GM12878 (cell line): ENCODE results near the gene IFITM5. TPM values are rescaled to one million over a fixed set of nuclear protein-coding genes. Genes with fewer than 3 reads are reported as not detected.

Source experiments
- BACH1 ChIP-seq: fragments of 450-650 bp; IDR thresholded peaks from 2 replicates; pipeline ENCODE4 v1.6.1; 2017; ENCODE audit warnings: mild to moderate bottlenecking, borderline replicate concordance
- BCL11A ChIP-seq: IDR thresholded peaks from 2 replicates; pipeline ENCODE4 v1.6.1; 2011; ENCODE audit warnings: low read depth, low read length
- CBFB ChIP-seq: IDR thresholded peaks from 2 replicates; pipeline ENCODE4 v1.6.1; 2016; ENCODE audit warnings: antibody characterized with exemption, low read depth
- CREM ChIP-seq: IDR thresholded peaks from 2 replicates; pipeline ENCODE4 v1.6.1; 2014; ENCODE audit warnings: antibody characterized with exemption, low read depth
- E2F8 ChIP-seq: fragments of 450-650 bp; IDR thresholded peaks from 2 replicates; pipeline ENCODE4 v1.6.1; 2018; ENCODE audit warnings: mild to moderate bottlenecking, low read depth, moderate library complexity; ENCODE audit not compliant: partially characterized antibody
- ELK1 ChIP-seq: IDR thresholded peaks from 2 replicates; pipeline ENCODE4 v1.6.1; 2012; ENCODE audit warnings: low read depth, low read length, improper control_type of control experiment
- FOS ChIP-seq: IDR thresholded peaks from 3 replicates; pipeline ENCODE4 v1.6.1; 2011; ENCODE audit warnings: borderline replicate concordance; ENCODE audit not compliant: insufficient read length; ENCODE audit errors: extremely low read depth
- HDAC2 ChIP-seq: fragments of 200-600 bp; sonication (generic); IDR thresholded peaks from 2 replicates; pipeline ENCODE4 v1.6.1; 2017
- IKZF2 ChIP-seq, 2 experiments: fragments of 450-650 bp; IDR thresholded peaks; 2 replicates each; pipeline ENCODE4 v1.6.1; 2017; ENCODE audit warnings: mild to moderate bottlenecking in 2 of 2, moderate library complexity in 2 of 2
- JUND ChIP-seq: IDR thresholded peaks from 2 replicates; pipeline ENCODE4 v1.6.1; 2012; ENCODE audit warnings: low read depth, mild to moderate bottlenecking, low read length, improper control_type of control experiment, moderate library complexity
- MEF2A ChIP-seq: IDR thresholded peaks from 2 replicates; pipeline ENCODE4 v1.6.1; 2011; ENCODE audit warnings: low read depth, mild to moderate bottlenecking, low read length, moderate library complexity; ENCODE audit not compliant: insufficient read depth
- NFIC ChIP-seq: IDR thresholded peaks from 2 replicates; pipeline ENCODE4 v1.6.1; 2012; ENCODE audit warnings: low read depth, mild to moderate bottlenecking, inconsistent platforms, low read length, moderate library complexity
- NR2C1 ChIP-seq: fragments of 450-650 bp; IDR thresholded peaks from 2 replicates; pipeline ENCODE4 v1.6.1; 2017; ENCODE audit warnings: antibody characterized with exemption, mild to moderate bottlenecking, moderate library complexity
- NRF1 ChIP-seq: conservative IDR thresholded peaks from 2 replicates; pipeline ENCODE4 v1.6.1; 2011; ENCODE audit warnings: mild to moderate bottlenecking, low read depth, low read length, improper control_type of control experiment
- POLR2A ChIP-seq: IDR thresholded peaks from 2 replicates; pipeline ENCODE4 v1.6.1; 2011; ENCODE audit warnings: low read depth, mild to moderate bottlenecking, low read length
- RAD51 ChIP-seq: fragments of 450-650 bp; IDR thresholded peaks from 2 replicates; pipeline ENCODE4 v1.6.1; 2016; ENCODE audit warnings: moderate library complexity, mild to moderate bottlenecking, inconsistent platforms
- RCOR1 ChIP-seq: conservative IDR thresholded peaks from 2 replicates; pipeline ENCODE4 v1.6.1; 2012; ENCODE audit warnings: low read depth, low read length, improper control_type of control experiment
- SMARCA5 ChIP-seq: fragments of 450-650 bp; IDR thresholded peaks from 2 replicates; pipeline ENCODE4 v1.6.1; 2017; ENCODE audit warnings: mild to moderate bottlenecking
- SPI1 ChIP-seq: IDR thresholded peaks from 2 replicates; pipeline ENCODE4 v1.6.1; 2011; ENCODE audit warnings: low read depth, mild to moderate bottlenecking, low read length, moderate library complexity, borderline replicate concordance; ENCODE audit not compliant: insufficient read depth
- TCF3 ChIP-seq: IDR thresholded peaks from 2 replicates; pipeline ENCODE4 v1.6.1; 2012; ENCODE audit warnings: low read depth, mild to moderate bottlenecking, low read length, borderline replicate concordance; ENCODE audit not compliant: insufficient read depth
- YY1 ChIP-seq: IDR thresholded peaks from 2 replicates; pipeline ENCODE4 v1.6.1; 2011; ENCODE audit warnings: low read depth, mild to moderate bottlenecking, low read length
- ZBTB40 ChIP-seq: fragments of 450-650 bp; IDR thresholded peaks from 2 replicates; pipeline ENCODE4 v1.6.1; 2016; ENCODE audit warnings: mild to moderate bottlenecking, moderate library complexity, borderline replicate concordance
- ZNF24 ChIP-seq: fragments of 450-650 bp; IDR thresholded peaks from 2 replicates; pipeline ENCODE4 v1.6.1; 2017; ENCODE audit warnings: antibody characterized with exemption, mild to moderate bottlenecking
- ZNF384 ChIP-seq: IDR thresholded peaks from 2 replicates; pipeline ENCODE4 v1.6.1; 2012; ENCODE audit warnings: low read depth, mild to moderate bottlenecking, low read length, improper control_type of control experiment, borderline replicate concordance
- polyA plus RNA-seq, 11 experiments: library from polyadenylated mRNA; depleted of rRNA in 4 of 11; unstranded in 6 of 11; stranded (reverse) in 5 of 11; fragments of >200 nt; fragmentation: Nextera tagmentation in 4 of 11; fragmentation: Illumina TruSeq in 1 of 11; extraction: Ambion mirVana in 4 of 11; extraction: Trizol in 1 of 11; gene quantifications; 1 replicate in 1 of 11; 2 replicates in 10 of 11; pipeline versions ENCODE4 v1.2.1 to v1.2.3, GENCODE V29; 2011 to 2016; ENCODE audit warnings: inconsistent platforms in 2 of 11, missing spikeins in 2 of 11, low read depth in 1 of 11
- total RNA-seq, 4 experiments: library from RNA; depleted of rRNA in 3 of 4; stranded (reverse); fragments of >200 nt in 3 of 4; fragmentation: Illumina TruSeq in 1 of 4; extraction: Trizol in 1 of 4; gene quantifications; 2 replicates each; pipeline versions ENCODE4 v1.2.1 to v1.2.3, GENCODE V29; 2013 to 2021

IFITM5 gene
- total and polyA plus RNA-seq, 10 of the 15 experiments (the other 5 are each of a cell fraction or from before 2014, with no cell fraction given): not detected

GRCh38 chr11:326842-327580 is 27.7 kb upstream of the IFITM5 start (continued):
- TF ChIP-seq BACH1 (peak; percentile 51; the same call in 1 of the 2 replicates), IKZF2 (IDR thresholded peaks at IDR 0.05) (peak; percentile 89 to 91), HDAC2 (no peak), SMARCA5 (no peak), MEF2A (no peak), FOS (no peak), JUND (peak; percentile 78), YY1 (no peak), NRF1 (no peak), NR2C1 (peak; percentile 30; the same call in 1 of the 2 replicates), RAD51 (peak; percentile 96), E2F8 (no peak), ZBTB40 (peak; percentile 50; the same call in 1 of the 2 replicates), SPI1 (peak; percentile 97), TCF3 (0 out of 2 replicates have a peak, but pooled peaks have one; percentile 38), NFIC (peak; percentile 85), ZNF384 (peak; percentile 42; the same call in 1 of the 2 replicates), CREM (peak; percentile 87), ZNF24 (no peak), POLR2A (peak; percentile 70), ELK1 (0 out of 2 replicates have a peak, but pooled peaks have one; percentile 51), RCOR1 (no peak), CBFB (0 out of 2 replicates have a peak, but pooled peaks have one; percentile 32), BCL11A (no peak)
